H1 (cell line): ENCODE measurements around the gene CACNA1D. TPM values are rescaled to one million over a fixed set of nuclear protein-coding genes. Genes with fewer than 3 reads are reported as not detected.

Experiments
- CTCF ChIA-PET: fragments of 300-600 bp; sonication (Branson Sonifier 250); formaldehyde crosslinking; loops from one replicate; lab custom pipeline; 2021; ENCODE audit not compliant: partially characterized antibody; lab: Charles Lee
- POLR2A ChIA-PET: fragments of 300-600 bp; sonication (Branson Sonifier 250); formaldehyde crosslinking; loops from one replicate; lab custom pipeline; 2021; ENCODE audit warnings: inconsistent platforms; ENCODE audit not compliant: partially characterized antibody; lab: Charles Lee
- DNase-seq, 2 experiments: peaks; one replicate each; pipeline versions ENCODE4 v3.0.0 to v3.0.0-alpha.2; 2010 to 2022; ENCODE audit warnings: low spot score in 2 of 2, low read depth in 1 of 2, mixed read lengths in 1 of 2
- FAIRE-seq: peaks from 2 replicates; lab custom pipeline; 2011; peaks lifted over from hg19 to GRCh38; lab: Jason Lieb, UNC
- H2AFZ ChIP-seq: 2 replicates; pipeline ENCODE4 v1.8.1; 2012; ENCODE audit warnings: low read length, inconsistent platforms
- H2AK5ac ChIP-seq: 2 replicates; pipeline ENCODE4 v1.6.1; 2013; ENCODE audit warnings: low read depth, low read length
- H2BK120ac ChIP-seq: replicated peaks from 2 replicates; pipeline ENCODE3; 2013; ENCODE audit warnings: low read depth, low read length, inconsistent platforms
- H2BK12ac ChIP-seq: 2 replicates; pipeline ENCODE4 v1.6.1; 2013; ENCODE audit warnings: low read depth, low read length
- H2BK15ac ChIP-seq: 2 replicates; pipeline ENCODE4 v1.6.1; 2013; ENCODE audit warnings: low read length
- H2BK20ac ChIP-seq: 2 replicates; pipeline ENCODE4 v1.6.1; 2013; ENCODE audit warnings: low read length
- H2BK5ac ChIP-seq: 2 replicates; pipeline ENCODE4 v1.6.1; 2013; ENCODE audit warnings: low read depth, low read length
- H3K14ac ChIP-seq: 2 replicates; pipeline ENCODE4 v1.6.1; 2013; ENCODE audit warnings: inconsistent platforms; ENCODE audit not compliant: insufficient read length
- H3K18ac ChIP-seq: 2 replicates; pipeline ENCODE4 v1.6.1; 2013; ENCODE audit warnings: low read length; ENCODE audit errors: extremely low read depth
- H3K23ac ChIP-seq: 2 replicates; pipeline ENCODE4 v1.6.1; 2013; ENCODE audit warnings: inconsistent platforms; ENCODE audit not compliant: insufficient read length
- H3K23me2 ChIP-seq: 2 replicates; pipeline ENCODE4 v1.6.1; 2013; ENCODE audit warnings: low read depth, low read length
- H3K27ac ChIP-seq: 2 replicates; pipeline ENCODE4 v1.6.1; 2011; ENCODE audit warnings: low read depth, low read length, inconsistent platforms
- H3K27me3 ChIP-seq, 4 experiments: replicated peaks in 1 of 4; 1 replicate in 1 of 4; 2 replicates in 3 of 4; pipeline versions ENCODE4 v1.6.1 to v1.8.1; 2011 to 2013; ENCODE audit warnings: low read length in 3 of 4, mild to moderate bottlenecking in 3 of 4, inconsistent platforms in 2 of 4, mixed read lengths in 2 of 4, moderate library complexity in 1 of 4; ENCODE audit not compliant: control insufficient read depth in 3 of 4, insufficient read depth in 3 of 4; ENCODE audit errors: extremely low read depth in 1 of 4
- H3K36me3 ChIP-seq, 4 experiments: 2 replicates each; pipeline versions ENCODE4 v1.6.1 to v1.8.1; 2011 to 2013; ENCODE audit warnings: mild to moderate bottlenecking in 4 of 4, low read length in 3 of 4, moderate library complexity in 2 of 4, control low read depth in 1 of 4, inconsistent platforms in 1 of 4; ENCODE audit not compliant: insufficient read depth in 4 of 4, control insufficient read depth in 2 of 4
- H3K4ac ChIP-seq: replicated peaks from 2 replicates; pipeline ENCODE3; 2013; ENCODE audit warnings: low read length, low read depth, mixed read lengths, inconsistent platforms; ENCODE audit not compliant: insufficient read length
- H3K4me1 ChIP-seq, 4 experiments: replicated peaks in 1 of 4; 1 replicate in 1 of 4; 2 replicates in 3 of 4; pipeline versions ENCODE4 v1.6.1 to v1.8.1; 2011 to 2013; ENCODE audit warnings: low read length in 3 of 4, inconsistent platforms in 2 of 4, mixed read lengths in 1 of 4; ENCODE audit not compliant: insufficient read depth in 4 of 4, control insufficient read depth in 3 of 4
- H3K4me2 ChIP-seq, 2 experiments: 2 replicates each; pipeline versions ENCODE4 v1.6.1 to v1.8.1; 2011 to 2013; ENCODE audit warnings: low read depth in 2 of 2, low read length in 2 of 2, control low read depth in 1 of 2, inconsistent platforms in 1 of 2, mild to moderate bottlenecking in 1 of 2; ENCODE audit not compliant: insufficient read depth in 1 of 2
- H3K4me3 ChIP-seq, 4 experiments: fragments of 200-600, 300-600 bp in 1 of 4; sonication (generic), shearing (Covaris generic), sonication (Bioruptor Twin) in 1 of 4; 2 replicates each; pipeline versions ENCODE4 v1.5.1 to v1.8.1; 2011 to 2016; ENCODE audit warnings: low read length in 4 of 4, low read depth in 3 of 4, control low read depth in 2 of 4, inconsistent platforms in 2 of 4, mild to moderate bottlenecking in 2 of 4, mixed read lengths in 1 of 4, moderate library complexity in 1 of 4; ENCODE audit not compliant: insufficient read depth in 2 of 4; ENCODE audit errors: extremely low read depth in 1 of 4
- H3K56ac ChIP-seq: replicated peaks from 2 replicates; pipeline ENCODE3; 2013; ENCODE audit warnings: low read depth, mild to moderate bottlenecking, mixed read lengths, low read length, inconsistent platforms; ENCODE audit not compliant: insufficient read length
- H3K79me1 ChIP-seq: 2 replicates; pipeline ENCODE4 v1.6.1; 2013; ENCODE audit warnings: low read depth, low read length, control low read depth
- H3K79me2 ChIP-seq, 2 experiments: 2 replicates each; pipeline versions ENCODE4 v1.6.1 to v1.8.1; 2012 to 2013; ENCODE audit warnings: low read length in 2 of 2, mild to moderate bottlenecking in 2 of 2, inconsistent platforms in 1 of 2; ENCODE audit not compliant: insufficient read depth in 2 of 2, control insufficient read depth in 1 of 2
- H3K9ac ChIP-seq, 4 experiments: replicated peaks in 1 of 4; 1 replicate in 1 of 4; 2 replicates in 3 of 4; pipeline versions ENCODE4 v1.6.1 to v1.8.1; 2011 to 2013; ENCODE audit warnings: low read depth in 3 of 4, low read length in 3 of 4, control low read depth in 2 of 4, mild to moderate bottlenecking in 2 of 4, moderate library complexity in 2 of 4, inconsistent platforms in 1 of 4; ENCODE audit errors: extremely low read depth in 1 of 4
- H3K9me3 ChIP-seq, 2 experiments: 2 replicates each; pipeline versions ENCODE4 v1.6.1 to v1.8.1; 2012 to 2013; ENCODE audit warnings: mild to moderate bottlenecking in 2 of 2, moderate library complexity in 2 of 2, control low read depth in 1 of 2, inconsistent platforms in 1 of 2, low read depth in 1 of 2, low read length in 1 of 2, mixed read lengths in 1 of 2; ENCODE audit not compliant: insufficient read depth in 2 of 2
- H4K20me1 ChIP-seq, 2 experiments: replicated peaks in 1 of 2; 2 replicates each; pipeline versions ENCODE3 to v1.8.1; 2011 to 2013; ENCODE audit warnings: inconsistent platforms in 2 of 2, low read length in 2 of 2, mild to moderate bottlenecking in 1 of 2; ENCODE audit not compliant: insufficient read depth in 2 of 2, control insufficient read depth in 1 of 2
- H4K5ac ChIP-seq: 2 replicates; pipeline ENCODE4 v1.6.1; 2013; ENCODE audit warnings: low read length, low read depth, mixed read lengths, inconsistent platforms; ENCODE audit not compliant: insufficient read length
- H4K8ac ChIP-seq: 2 replicates; pipeline ENCODE4 v1.8.0; 2013; ENCODE audit warnings: mild to moderate bottlenecking, moderate library complexity, low read length, inconsistent platforms; ENCODE audit not compliant: insufficient read depth; ENCODE audit errors: extremely low read depth
- H4K91ac ChIP-seq: replicated peaks from 2 replicates; pipeline ENCODE3; 2013; ENCODE audit warnings: low read length, mixed read lengths, inconsistent platforms; ENCODE audit not compliant: insufficient read length
- BCL11A ChIP-seq, 2 experiments: IDR thresholded peaks; one replicate each; pipeline ENCODE4 v1.6.1; 2011; ENCODE audit warnings: low read depth in 2 of 2, low read length in 2 of 2, mild to moderate bottlenecking in 2 of 2
- CBX5 ChIP-seq: fragments of 300-800, 300-1000 bp; sonication (generic); IDR thresholded peaks from 2 replicates; pipeline ENCODE4 v1.7.1; 2016; ENCODE audit warnings: antibody characterized with exemption, low read length, low read depth
- CTBP2 ChIP-seq: IDR thresholded peaks from 2 replicates; pipeline ENCODE4 v1.7.0; 2011; ENCODE audit warnings: borderline replicate concordance, mild to moderate bottlenecking, moderate library complexity, mixed read lengths, low read length; ENCODE audit not compliant: insufficient read depth, insufficient read length
- JUN ChIP-seq: IDR thresholded peaks from 2 replicates; pipeline ENCODE4 v1.6.1; 2011; ENCODE audit warnings: low read depth, mild to moderate bottlenecking, improper control_type of control experiment, low read length
- JUND ChIP-seq: IDR thresholded peaks from 2 replicates; pipeline ENCODE4 v1.6.1; 2011; ENCODE audit warnings: mild to moderate bottlenecking, improper control_type of control experiment, low read length
- MAFK ChIP-seq: IDR thresholded peaks from 2 replicates; pipeline ENCODE4 v1.6.1; 2012; ENCODE audit warnings: low read depth, mild to moderate bottlenecking, improper control_type of control experiment, low read length
- NRF1 ChIP-seq: IDR thresholded peaks from 2 replicates; pipeline ENCODE4 v1.6.1; 2011; ENCODE audit warnings: mild to moderate bottlenecking, low read depth, low read length, improper control_type of control experiment
- ZNF274 ChIP-seq: IDR thresholded peaks from 2 replicates; pipeline ENCODE4 v1.7.0; 2012; ENCODE audit warnings: low read length, borderline replicate concordance; ENCODE audit errors: extremely low read depth
- WGBS, 2 experiments: shearing (Covaris generic) in 1 of 2; methylation state at CpG; one replicate each; pipeline versions ENCODE4 v1.1.6 to v1.1.7; 2013 to 2015; ENCODE audit warnings: low lambda C conversion rate in 2 of 2, mixed read lengths in 2 of 2, inconsistent platforms in 1 of 2, low coverage in 1 of 2, missing lambda C conversion rate in 1 of 2; ENCODE audit not compliant: insufficient replicate concordance in 2 of 2, insufficient coverage in 1 of 2, insufficient read length in 1 of 2; ENCODE audit errors: extremely low coverage in 1 of 2, missing lambda C conversion rate in 1 of 2; 5-methylcytosine and 5-hydroxymethylcytosine counted together
- polyA plus RNA-seq, 7 experiments: library from polyadenylated mRNA; depleted of rRNA in 3 of 7; stranded (reverse) in 5 of 7; unstranded in 2 of 7; fragments of >200 nt in 5 of 7; fragments of 200-250 nt in 2 of 7; gene quantifications; 1 replicate in 5 of 7; 2 replicates in 1 of 7; 4 replicates in 1 of 7; pipeline versions ENCODE4 v1.2.1 to v1.2.3, GENCODE V29; 2011 to 2013; ENCODE audit warnings: missing spikeins in 2 of 7, mixed read lengths in 2 of 7
- total RNA-seq: library from RNA; stranded (reverse); fragmentation: NEBNext Ultra II Directional; extraction: Animal tissue kit (Norgen Biotek cat#: 25700); gene quantifications from 2 replicates; pipeline ENCODE4 v1.2.1, GENCODE V29; 2021
- TF ChIP-seq, protein P1 (sequence below), 3 experiments: IDR thresholded peaks; 1 replicate in 2 of 3; 2 replicates in 1 of 3; pipeline versions ENCODE4 v1.5.1 to v1.6.1; 2011; ENCODE audit warnings: low read length in 3 of 3, mild to moderate bottlenecking in 3 of 3, inconsistent platforms in 2 of 3, low read depth in 1 of 3, moderate library complexity in 1 of 3; ENCODE audit not compliant: insufficient read depth in 1 of 3; ENCODE audit errors: control extremely low read depth in 1 of 3

Gene CACNA1D
- total and polyA plus RNA-seq, 2 of the 8 experiments (the other 6 are each of a cell fraction or from before 2014, with no cell fraction given) = 2.0 to 2.9 TPM

- Histone ChIP-seq H2BK120ac (peak overlapping the region; percentile 21), H3K23me2 (no peaks in the 10 kb centered on the region), H4K8ac (no peak overlapping the region), H3K4me2 (peak overlapping the region in 1 of 2 experiments; percentile 56; a peak in 1 of 4 replicates), H3K27ac (no peak overlapping the region), H3K4ac (peak overlapping the region; percentile 12), H2BK15ac (no peak overlapping the region), H4K91ac (peak overlapping the region; percentile 45), H3K9me3 (no peaks in the 10 kb centered on the region), H2AK5ac (no peak overlapping the region; the same call in 1 of the 2 replicates), H3K79me2 (no peaks in the 10 kb centered on the region), H3K9ac (no peak overlapping the region), H3K4me3 (no peak overlapping the region), H3K79me1 (no peaks in the 10 kb centered on the region), H2BK5ac (peak overlapping the region; percentile 90; the same call in 1 of the 2 replicates), H2AFZ (no peak overlapping the region), H3K4me1 (peaks cover 6 to 22% (median 17%) of the 10 kb centered on the region in 4 experiments), H4K20me1 (no peaks in the 10 kb centered on the region), H3K56ac (no peak overlapping the region), H3K36me3 (no peaks in the 10 kb centered on the region), H3K23ac (no peak overlapping the region), H3K14ac (peak overlapping the region; percentile 83), H3K27me3 (no peaks in the 10 kb centered on the region; a peak in 3 of 7 replicates), H4K5ac (no peak overlapping the region), H2BK20ac (no peak overlapping the region), H2BK12ac (peak overlapping the region; percentile 41; the same call in 1 of the 2 replicates), H3K18ac (no peak overlapping the region; the same call in 1 of the 2 replicates)
- FAIRE-seq (no peak), DNase-seq (no peak)
- ChIA-PET CTCF (interaction anchor here (1.2 kb wide), 1 partner anchor 19 kb away, joined by 3 read pairs; no protein-coding TSS in a partner anchor), POLR2A (no interaction called here)
- 87% methylated on average over 4 of the region's 4 CpGs; no CpG with 5 or more reads in 1 of the 2 experiments for WGBS, 2 experiments
- TF ChIP-seq JUN = no peak
- TF ChIP-seq CTBP2 = no peak
- no peak for TF ChIP-seq JUND
- TF ChIP-seq NRF1 = no peak
- no peak for TF ChIP-seq BCL11A (IDR thresholded peaks at IDR 0.05; ENCODE audit: low read depth in 2 of 2, low read length in 2 of 2)
- no peak for TF ChIP-seq CBX5
- no peak for TF ChIP-seq MAFK
- no peak for TF ChIP-seq ZNF274
- TF ChIP-seq, protein P1, sequence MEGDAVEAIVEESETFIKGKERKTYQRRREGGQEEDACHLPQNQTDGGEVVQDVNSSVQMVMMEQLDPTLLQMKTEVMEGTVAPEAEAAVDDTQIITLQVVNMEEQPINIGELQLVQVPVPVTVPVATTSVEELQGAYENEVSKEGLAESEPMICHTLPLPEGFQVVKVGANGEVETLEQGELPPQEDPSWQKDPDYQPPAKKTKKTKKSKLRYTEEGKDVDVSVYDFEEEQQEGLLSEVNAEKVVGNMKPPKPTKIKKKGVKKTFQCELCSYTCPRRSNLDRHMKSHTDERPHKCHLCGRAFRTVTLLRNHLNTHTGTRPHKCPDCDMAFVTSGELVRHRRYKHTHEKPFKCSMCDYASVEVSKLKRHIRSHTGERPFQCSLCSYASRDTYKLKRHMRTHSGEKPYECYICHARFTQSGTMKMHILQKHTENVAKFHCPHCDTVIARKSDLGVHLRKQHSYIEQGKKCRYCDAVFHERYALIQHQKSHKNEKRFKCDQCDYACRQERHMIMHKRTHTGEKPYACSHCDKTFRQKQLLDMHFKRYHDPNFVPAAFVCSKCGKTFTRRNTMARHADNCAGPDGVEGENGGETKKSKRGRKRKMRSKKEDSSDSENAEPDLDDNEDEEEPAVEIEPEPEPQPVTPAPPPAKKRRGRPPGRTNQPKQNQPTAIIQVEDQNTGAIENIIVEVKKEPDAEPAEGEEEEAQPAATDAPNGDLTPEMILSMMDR (IDR thresholded peaks at IDR 0.05; ENCODE audit: control extremely low read depth in 1 of 3, insufficient read depth in 1 of 3, low read depth in 1 of 3, low read length in 3 of 3) = no peak
Measured at GRCh38 chr3:53747559-53747958, 253.1 kb downstream of the CACNA1D start.
